ENCODE measurements around the gene XPNPEP3.
A peak's percentile ranks its signal among the peaks of the same experiment; 100 is the strongest.

The XPNPEP3 gene

GRCh38 chr22:40855071-40855978, 1.6 kb upstream of the XPNPEP3 start:
- Histone ChIP-seq H4K20me1 (ENCODE audit: insufficient read depth, low read length) (no peaks in the 10 kb centered on the region; the same call in 1 of the 2 replicates), H3K4me3 (ENCODE audit: low read length) (peak overlapping the region; percentile 100), H3K36me3 (replicated peaks; ENCODE audit: insufficient read depth, low read length) (peaks cover 5% of the 10 kb centered on the region; the same call in 1 of the 2 replicates), H3F3A (ENCODE audit: insufficient read depth, low read length) (peaks cover 5% of the 10 kb centered on the region; the same call in 1 of the 2 replicates), H3K4me1 (ENCODE audit: low read length) (peaks cover 14% of the 10 kb centered on the region), H2AFZ (ENCODE audit: low read length) (peak overlapping the region; percentile 16), H3K4me2 (ENCODE audit: low read depth, low read length) (peak overlapping the region; percentile 85), H3K27ac (ENCODE audit: low read length) (no peak overlapping the region), H3K9me3 (replicated peaks; ENCODE audit: insufficient read depth, low read length) (no peaks in the 10 kb centered on the region), H3K79me2 (ENCODE audit: low read length) (peaks cover 93% of the 10 kb centered on the region), H3K9me2 (replicated peaks; ENCODE audit: insufficient read depth, low read length) (no peaks in the 10 kb centered on the region), H3K9ac (ENCODE audit: low read length) (peak overlapping the region; percentile 96), H3K27me3 (replicated peaks; ENCODE audit: insufficient read depth, low read length) (no peaks in the 10 kb centered on the region)
- DNase-seq, result no peak
- no peak for TF ChIP-seq EZH2 (optimal IDR thresholded peaks at IDR 0.05; ENCODE audit: low read depth, low read length)
- no peak for TF ChIP-seq EZH2phosphoT487 (IDR thresholded peaks at IDR 0.05; ENCODE audit: low read length)
- no peak for TF ChIP-seq CTCF (IDR thresholded peaks at IDR 0.05; ENCODE audit: low read length)

- H3K36me3 ChIP-seq (replicated peaks; ENCODE audit: insufficient read depth, low read length), result peaks cover 2% of the 10 kb centered on the region; the same call in 1 of the 2 replicates
- H3K79me2 ChIP-seq (ENCODE audit: low read length), result peaks cover 89% of the 10 kb centered on the region
- peaks cover 14% of the 10 kb centered on the region for H3K4me1 ChIP-seq (ENCODE audit: low read length)
- H3K9ac ChIP-seq (ENCODE audit: low read length), result peak overlapping the region; percentile 96
- H4K20me1 ChIP-seq (ENCODE audit: insufficient read depth, low read length), result no peaks in the 10 kb centered on the region; the same call in 1 of the 2 replicates
- H3K27ac ChIP-seq (ENCODE audit: low read length), result peak overlapping the region; percentile 95; the same call in 1 of the 2 replicates
- peak overlapping the region; percentile 16 for H2AFZ ChIP-seq (ENCODE audit: low read length)
- H3F3A ChIP-seq (ENCODE audit: insufficient read depth, low read length), result peaks cover 5% of the 10 kb centered on the region; the same call in 1 of the 2 replicates
- peak overlapping the region; percentile 85 for H3K4me2 ChIP-seq (ENCODE audit: low read depth, low read length)
- DNase-seq, result peak; percentile 28
- TF ChIP-seq EZH2 (optimal IDR thresholded peaks at IDR 0.05; ENCODE audit: low read depth, low read length), result no peak
- TF ChIP-seq EZH2phosphoT487 (IDR thresholded peaks at IDR 0.05; ENCODE audit: low read length), result no peak
- TF ChIP-seq CTCF (IDR thresholded peaks at IDR 0.05; ENCODE audit: low read length), result no peak
- H3K4me3 ChIP-seq (ENCODE audit: low read length), result peak overlapping the region; percentile 100
- H3K27me3 ChIP-seq (replicated peaks; ENCODE audit: insufficient read depth, low read length), result no peaks in the 10 kb centered on the region
- no peaks in the 10 kb centered on the region for H3K9me2 ChIP-seq (replicated peaks; ENCODE audit: insufficient read depth, low read length)
- no peaks in the 10 kb centered on the region for H3K9me3 ChIP-seq (replicated peaks; ENCODE audit: insufficient read depth, low read length)
Observed at GRCh38 chr22:40855979-40856512, 902 bp upstream of the XPNPEP3 start.

GRCh38 chr22:40857309-40857855, 434 bp downstream of the XPNPEP3 start:
- H3F3A ChIP-seq (ENCODE audit: insufficient read depth, low read length), result peaks cover 5% of the 10 kb centered on the region; the same call in 1 of the 2 replicates
- H3K4me3 ChIP-seq (ENCODE audit: low read length), result peak overlapping the region; percentile 100
- TF ChIP-seq CTCF (IDR thresholded peaks at IDR 0.05; ENCODE audit: low read length), result no peak
- peak overlapping the region; percentile 83 for H3K4me2 ChIP-seq (ENCODE audit: low read depth, low read length)
- H3K79me2 ChIP-seq (ENCODE audit: low read length), result peaks cover 81% of the 10 kb centered on the region
- peak overlapping the region; percentile 94 for H2AFZ ChIP-seq (ENCODE audit: low read length)
- H3K36me3 ChIP-seq (replicated peaks; ENCODE audit: insufficient read depth, low read length), result no peaks in the 10 kb centered on the region; the same call in 1 of the 2 replicates
- DNase-seq, result no peak
- no peaks in the 10 kb centered on the region for H3K27me3 ChIP-seq (replicated peaks; ENCODE audit: insufficient read depth, low read length)
- peak overlapping the region; percentile 95 for H3K27ac ChIP-seq (ENCODE audit: low read length)
- peak overlapping the region; percentile 96 for H3K9ac ChIP-seq (ENCODE audit: low read length)
- H3K9me3 ChIP-seq (replicated peaks; ENCODE audit: insufficient read depth, low read length), result no peaks in the 10 kb centered on the region
- H3K9me2 ChIP-seq (replicated peaks; ENCODE audit: insufficient read depth, low read length), result no peaks in the 10 kb centered on the region
- no peaks in the 10 kb centered on the region for H4K20me1 ChIP-seq (ENCODE audit: insufficient read depth, low read length)
- peaks cover 14% of the 10 kb centered on the region for H3K4me1 ChIP-seq (ENCODE audit: low read length)

Measured in MM.1S (cell line).